HEK293T (cell line): ENCODE data around the gene CYB5R3.

Experiments used
- BHLHE40 ChIP-seq: fragments of 450-650 bp; IDR thresholded peaks from 2 replicates; pipeline ENCODE4 v1.6.1; 2016; ENCODE audit warnings: mild to moderate bottlenecking, moderate library complexity, borderline replicate concordance
- ELF4 ChIP-seq: fragments of 450-650 bp; IDR thresholded peaks from 2 replicates; pipeline ENCODE4 v1.6.1; 2017; ENCODE audit warnings: antibody characterized with exemption
- FOXA1 ChIP-seq: fragments of 450-650 bp; IDR thresholded peaks from 2 replicates; pipeline ENCODE4 v1.6.1; 2016; ENCODE audit warnings: mild to moderate bottlenecking
- FOXK2 ChIP-seq: fragments of 450-650 bp; IDR thresholded peaks from 2 replicates; pipeline ENCODE4 v1.6.1; 2016; ENCODE audit warnings: mild to moderate bottlenecking
- FOXM1 ChIP-seq: fragments of 450-650 bp; IDR thresholded peaks from 2 replicates; pipeline ENCODE4 v1.6.1; 2017; ENCODE audit warnings: mild to moderate bottlenecking, borderline replicate concordance
- HDGF ChIP-seq: fragments of 450-650 bp; IDR thresholded peaks from 2 replicates; pipeline ENCODE4 v1.6.1; 2017; ENCODE audit warnings: antibody characterized with exemption, borderline replicate concordance
- LEF1 ChIP-seq: fragments of 450-650 bp; IDR thresholded peaks from 2 replicates; pipeline ENCODE4 v1.6.1; 2017; ENCODE audit warnings: mild to moderate bottlenecking, borderline replicate concordance
- PKNOX1 ChIP-seq: fragments of 450-650 bp; IDR thresholded peaks from 2 replicates; pipeline ENCODE4 v1.6.1; 2016
- SP1 ChIP-seq: fragments of 450-650 bp; IDR thresholded peaks from 2 replicates; pipeline ENCODE4 v1.6.1; 2017
- TARDBP ChIP-seq: fragments of 450-650 bp; IDR thresholded peaks from 2 replicates; pipeline ENCODE4 v1.6.1; 2016

DNA sequence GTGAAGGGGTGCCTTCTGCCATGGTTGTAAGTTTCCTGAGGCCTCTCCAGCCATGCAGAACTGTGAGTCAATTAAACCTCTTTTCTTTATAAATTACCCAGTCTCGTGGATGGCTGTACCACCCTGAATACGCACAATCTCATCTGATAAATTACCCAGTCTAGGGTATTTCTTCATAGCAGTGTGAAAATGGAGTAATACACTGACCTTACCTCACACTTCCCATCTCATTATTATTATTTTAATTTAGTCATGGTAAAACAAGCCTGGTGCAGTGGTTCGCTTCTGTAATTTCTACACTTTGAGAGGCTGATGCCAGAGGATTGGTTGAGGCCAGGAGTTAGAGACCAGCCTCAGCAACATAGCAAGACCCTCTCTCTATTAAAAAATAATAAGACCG lies 30.5 kb upstream of the CYB5R3 start:
- no peak for TF ChIP-seq FOXA1
- TF ChIP-seq FOXM1 = no peak
- TF ChIP-seq FOXK2 = no peak
- no peak for TF ChIP-seq HDGF
- TF ChIP-seq PKNOX1 = no peak
- TF ChIP-seq ELF4 = no peak
- TF ChIP-seq SP1 = no peak
- no peak for TF ChIP-seq TARDBP
- no peak for TF ChIP-seq BHLHE40
- no peak for TF ChIP-seq LEF1
